Measurements from ENCODE around the gene FAM227B.

DNA sequence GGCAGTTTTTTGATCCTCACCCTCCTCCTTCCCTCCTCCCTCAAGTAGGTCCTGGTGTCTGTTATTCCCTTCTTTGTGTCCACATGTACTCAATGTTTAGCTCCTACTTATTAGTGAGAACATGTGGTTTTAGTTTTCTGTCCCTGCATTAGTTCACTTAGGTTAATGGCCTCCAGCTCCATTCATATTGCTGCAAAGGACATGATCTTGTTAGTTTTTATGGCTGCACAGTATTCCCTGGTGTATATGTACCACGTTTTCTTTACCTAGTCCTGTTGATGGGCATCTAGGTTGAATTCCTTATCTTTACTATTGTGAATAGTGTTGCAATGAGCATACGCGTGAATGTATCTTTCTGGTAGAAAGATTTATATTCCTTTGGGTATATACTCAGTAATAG is 259.2 kb downstream of the FAM227B start:
- TF ChIP-seq, protein P1, sequence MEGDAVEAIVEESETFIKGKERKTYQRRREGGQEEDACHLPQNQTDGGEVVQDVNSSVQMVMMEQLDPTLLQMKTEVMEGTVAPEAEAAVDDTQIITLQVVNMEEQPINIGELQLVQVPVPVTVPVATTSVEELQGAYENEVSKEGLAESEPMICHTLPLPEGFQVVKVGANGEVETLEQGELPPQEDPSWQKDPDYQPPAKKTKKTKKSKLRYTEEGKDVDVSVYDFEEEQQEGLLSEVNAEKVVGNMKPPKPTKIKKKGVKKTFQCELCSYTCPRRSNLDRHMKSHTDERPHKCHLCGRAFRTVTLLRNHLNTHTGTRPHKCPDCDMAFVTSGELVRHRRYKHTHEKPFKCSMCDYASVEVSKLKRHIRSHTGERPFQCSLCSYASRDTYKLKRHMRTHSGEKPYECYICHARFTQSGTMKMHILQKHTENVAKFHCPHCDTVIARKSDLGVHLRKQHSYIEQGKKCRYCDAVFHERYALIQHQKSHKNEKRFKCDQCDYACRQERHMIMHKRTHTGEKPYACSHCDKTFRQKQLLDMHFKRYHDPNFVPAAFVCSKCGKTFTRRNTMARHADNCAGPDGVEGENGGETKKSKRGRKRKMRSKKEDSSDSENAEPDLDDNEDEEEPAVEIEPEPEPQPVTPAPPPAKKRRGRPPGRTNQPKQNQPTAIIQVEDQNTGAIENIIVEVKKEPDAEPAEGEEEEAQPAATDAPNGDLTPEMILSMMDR (IDR thresholded peaks at IDR 0.05) = no peak
- no peak for TF ChIP-seq POLR2A (IDR thresholded peaks at IDR 0.05)

Data from body of pancreas (tissue), 4 donors.